Femur (tissue), 1 donor: ENCODE measurements around the gene PACRG.

Experiments used
- DNase-seq: peaks from one replicate; pipeline ENCODE4 v3.0.0-alpha.2; 2017

Gene PACRG

GRCh38 chr6:163023700-163024099 lies 295.9 kb downstream of the PACRG start:
- DNase-seq: no peak

DNA sequence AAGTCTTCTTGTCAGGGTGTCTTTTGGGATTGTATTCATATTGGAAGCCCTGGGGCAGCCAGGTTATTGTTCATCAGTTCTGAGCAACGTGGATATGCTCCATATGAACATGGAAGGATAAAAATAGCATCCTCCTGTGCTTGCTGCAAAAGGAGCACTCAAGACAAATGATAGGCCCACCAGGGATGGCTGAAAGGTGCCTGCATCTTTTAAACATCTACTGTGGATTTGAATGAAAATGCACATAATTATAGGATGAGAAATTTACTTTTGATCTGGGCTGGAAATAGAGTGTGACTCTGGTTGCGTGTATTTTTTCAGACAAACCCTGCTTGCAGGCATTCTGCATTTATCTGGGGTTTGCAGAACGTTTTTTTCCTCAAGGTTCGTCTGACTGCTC lies 299.1 kb downstream of the PACRG start:
- no peak for DNase-seq

DNA sequence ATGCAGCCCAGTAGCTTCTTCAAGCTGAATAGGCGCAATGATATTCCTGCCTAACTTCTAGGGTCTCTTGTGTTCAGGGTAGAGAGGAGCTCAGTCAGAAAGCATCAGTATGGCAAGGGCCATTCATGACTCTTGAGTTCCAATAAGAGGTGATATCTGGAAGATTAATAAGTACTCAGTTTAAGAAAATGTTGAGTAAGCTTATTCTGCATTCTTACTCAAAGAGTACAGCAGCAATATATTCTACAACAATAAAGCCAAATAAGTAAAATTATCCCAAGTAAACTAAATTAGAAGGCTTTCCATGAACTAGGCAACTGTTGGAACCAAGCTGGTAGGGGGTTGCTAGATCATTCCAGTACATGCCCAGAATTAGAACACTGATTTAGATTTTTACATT lies 303.2 kb downstream of the PACRG start:
- DNase-seq: no peak

DNA sequence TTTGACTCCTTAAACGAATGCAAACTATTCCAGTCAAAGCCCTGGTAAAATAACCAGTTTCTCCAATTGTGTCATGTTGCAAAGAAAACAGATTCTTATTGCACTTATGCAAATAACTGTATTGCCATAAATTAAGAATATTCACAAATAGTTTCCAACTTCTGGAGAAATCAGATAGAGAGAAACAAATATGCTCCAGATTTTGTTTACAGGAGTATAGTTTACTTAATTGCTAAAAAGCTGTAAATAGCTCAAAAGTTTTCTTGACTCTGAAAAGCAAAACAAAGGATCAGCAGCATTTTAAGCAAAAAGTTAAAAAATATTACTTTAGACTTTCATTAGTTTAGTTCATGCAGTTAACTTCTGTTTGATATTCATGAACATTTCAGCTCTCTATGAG lies 304.2 kb downstream of the PACRG start:
- DNase-seq: no peak

GRCh38 chr6:163036160-163036645 lies 308.4 kb downstream of the PACRG start:
- no peak for DNase-seq

GRCh38 chr6:163038317-163038716 lies 310.5 kb downstream of the PACRG start:
- no peak for DNase-seq

GRCh38 chr6:163048345-163048744 lies 320.6 kb downstream of the PACRG start:
- DNase-seq: no peak

GRCh38 chr6:163053667-163054344 lies 326.0 kb downstream of the PACRG start:
- no peak for DNase-seq

- no peak for DNase-seq
These were observed 326.9 kb downstream of the PACRG start for GRCh38 chr6:163054641-163055040.

- no peak for DNase-seq
These were observed 329.5 kb downstream of the PACRG start for GRCh38 chr6:163057260-163057659.

DNA sequence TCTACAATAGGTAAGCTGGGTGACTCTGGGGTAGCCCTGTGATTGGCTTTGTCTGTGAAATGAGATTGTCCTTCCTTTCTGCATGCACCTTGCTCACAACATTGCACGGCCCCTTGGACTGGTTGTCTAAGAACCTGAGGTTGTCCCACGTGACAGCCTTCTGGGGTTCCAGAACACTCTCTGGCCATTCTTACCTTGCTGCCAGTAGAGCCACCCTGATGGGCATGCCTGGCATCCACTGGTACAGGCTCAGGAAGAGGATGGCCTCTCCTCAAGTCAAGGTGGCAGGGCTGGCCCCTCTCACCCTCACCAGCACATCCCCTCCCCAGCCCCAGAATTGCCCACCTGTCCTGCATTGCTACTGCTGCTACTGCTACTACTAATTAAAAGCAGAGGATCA lies 335.0 kb downstream of the PACRG start:
- no peak for DNase-seq

GRCh38 chr6:163063561-163063960 lies 335.8 kb downstream of the PACRG start:
- DNase-seq: no peak

DNA sequence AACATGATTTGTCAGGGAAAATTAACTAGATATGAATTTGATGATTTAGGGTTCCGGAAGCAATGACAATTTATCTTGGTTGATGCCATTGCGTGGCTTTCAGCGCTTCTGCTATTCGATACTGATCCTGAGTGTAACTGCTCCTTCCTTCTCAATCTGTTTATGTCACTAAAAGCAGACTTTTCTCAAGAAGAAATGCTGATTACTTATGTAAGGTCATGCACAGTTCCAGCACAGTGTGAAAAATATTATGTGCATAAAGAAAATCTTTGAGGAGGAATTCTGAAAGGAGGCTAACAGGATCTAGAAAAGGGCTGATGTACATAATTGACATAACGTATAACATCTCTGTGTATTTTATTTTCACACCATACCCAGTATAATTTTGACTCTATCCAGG lies 336.6 kb downstream of the PACRG start:
- no peak for DNase-seq

DNA sequence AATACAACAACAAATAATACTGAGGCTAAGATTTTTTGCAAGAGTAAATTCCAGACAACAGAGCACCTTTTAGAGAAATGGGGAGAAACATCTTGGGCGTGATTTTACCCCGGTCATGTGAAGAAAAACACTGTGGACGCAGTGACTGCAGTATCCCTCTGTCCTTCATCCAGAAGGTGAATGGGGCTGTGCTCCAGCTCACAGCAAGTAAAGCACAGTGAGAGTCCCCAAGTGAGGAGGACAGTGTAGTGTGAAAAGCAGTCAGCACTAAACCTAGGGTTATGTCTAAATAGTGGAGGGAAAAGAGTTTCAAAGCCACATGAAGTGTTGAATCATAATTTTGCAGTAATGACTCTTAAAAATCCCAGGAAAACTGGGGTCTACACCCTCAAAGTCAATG lies 338.4 kb downstream of the PACRG start:
- no peak for DNase-seq

- no peak for DNase-seq
These were observed 349.4 kb downstream of the PACRG start for GRCh38 chr6:163077134-163077533.

GRCh38 chr6:163078712-163079111 lies 350.9 kb downstream of the PACRG start:
- DNase-seq: no peak

DNA sequence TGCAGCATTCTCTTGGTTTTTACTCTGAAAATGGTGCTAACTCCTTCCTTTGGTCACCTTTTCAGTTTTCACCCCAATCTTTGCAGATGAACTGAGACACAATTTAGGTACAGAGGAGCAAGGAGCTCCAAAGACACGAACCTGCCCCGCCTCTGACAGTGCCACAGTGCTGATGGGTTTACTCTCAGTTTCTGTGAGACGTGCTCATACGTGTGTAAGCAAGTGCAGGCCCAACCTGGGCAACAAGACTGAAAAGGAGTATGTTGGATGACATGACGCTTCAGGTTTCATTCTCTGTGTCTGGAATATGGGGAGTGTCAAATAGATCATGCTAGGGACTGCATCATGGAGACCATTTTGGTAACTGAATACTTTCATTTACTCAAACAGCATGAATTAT lies 352.5 kb downstream of the PACRG start:
- DNase-seq: no peak

GRCh38 chr6:163083141-163083540 lies 355.4 kb downstream of the PACRG start:
- DNase-seq: no peak

DNA sequence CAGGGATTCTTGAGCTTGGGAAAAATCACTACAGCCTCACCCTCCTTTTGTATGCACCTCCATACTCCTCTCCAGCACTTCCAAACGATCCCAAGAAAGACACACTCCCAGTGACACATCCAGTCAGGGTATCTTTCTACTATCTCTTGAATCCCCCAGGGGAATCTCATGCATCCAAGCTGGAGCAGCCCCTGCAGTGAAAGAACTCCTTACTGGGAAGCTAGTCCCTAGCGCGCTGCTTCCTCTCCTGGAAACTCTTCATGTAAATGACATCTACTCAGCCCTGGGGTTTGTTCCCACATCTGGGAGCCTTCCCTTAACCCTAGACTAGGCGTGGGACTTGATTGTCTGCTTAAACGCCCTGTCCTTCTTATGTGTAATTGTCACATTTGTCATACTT lies 357.7 kb downstream of the PACRG start:
- DNase-seq: no peak

DNA sequence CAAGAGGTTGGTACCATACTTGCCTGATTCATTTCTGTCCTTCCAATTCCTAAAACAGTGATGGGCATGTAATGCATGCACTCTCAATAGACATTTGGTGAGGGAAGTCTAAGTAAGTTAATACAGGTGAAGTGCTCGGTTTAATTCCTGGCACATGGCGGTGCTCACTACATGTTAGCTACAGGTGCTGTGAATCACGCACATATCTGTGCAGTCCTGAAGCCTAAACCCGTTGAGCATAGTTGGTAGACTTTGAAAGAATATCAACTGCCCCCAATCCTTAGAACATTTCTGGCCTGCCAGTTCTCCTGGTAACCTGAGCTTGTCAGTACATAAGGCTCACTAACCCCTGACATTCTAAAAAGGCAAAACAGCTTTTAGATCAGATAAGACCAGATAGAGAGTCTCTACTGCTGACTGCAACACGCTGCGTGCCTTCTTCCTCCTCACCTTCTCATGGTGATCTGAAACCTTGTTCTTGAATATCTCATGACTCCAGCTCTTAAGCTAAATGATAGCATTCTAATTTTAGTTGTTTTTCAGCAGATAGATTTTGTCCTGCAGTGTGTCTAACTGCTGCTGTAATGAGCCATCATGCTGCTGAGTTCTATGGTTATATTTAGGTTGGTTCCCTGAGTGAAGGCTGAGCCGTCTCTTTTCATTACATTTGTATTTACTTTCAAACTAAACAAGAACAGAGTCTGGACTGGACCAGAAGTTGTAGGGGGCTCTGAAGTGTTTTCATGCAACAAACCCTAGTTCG lies 358.3 kb downstream of the PACRG start:
- DNase-seq: no peak

GRCh38 chr6:163086624-163086920 lies 358.8 kb downstream of the PACRG start:
- no peak for DNase-seq

DNA sequence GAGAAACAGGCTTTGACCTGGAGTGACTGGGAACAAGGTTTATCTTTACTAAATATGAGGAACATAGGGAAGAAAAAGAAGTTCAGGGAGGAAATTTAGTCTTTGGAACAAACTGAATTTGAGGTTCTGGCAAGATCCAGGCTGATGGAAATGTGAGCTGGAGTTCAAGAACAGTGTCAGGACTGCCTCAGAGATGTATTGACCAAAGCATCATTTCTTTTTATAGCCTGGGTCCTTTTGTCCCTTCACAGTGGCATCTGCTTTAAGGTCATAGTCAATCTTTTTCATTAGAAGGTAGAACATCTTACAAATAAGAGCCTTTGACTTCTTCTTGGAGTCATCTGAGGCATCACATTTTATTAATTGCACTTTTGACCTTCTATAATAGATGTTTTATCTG lies 360.2 kb downstream of the PACRG start:
- DNase-seq: no peak

DNA sequence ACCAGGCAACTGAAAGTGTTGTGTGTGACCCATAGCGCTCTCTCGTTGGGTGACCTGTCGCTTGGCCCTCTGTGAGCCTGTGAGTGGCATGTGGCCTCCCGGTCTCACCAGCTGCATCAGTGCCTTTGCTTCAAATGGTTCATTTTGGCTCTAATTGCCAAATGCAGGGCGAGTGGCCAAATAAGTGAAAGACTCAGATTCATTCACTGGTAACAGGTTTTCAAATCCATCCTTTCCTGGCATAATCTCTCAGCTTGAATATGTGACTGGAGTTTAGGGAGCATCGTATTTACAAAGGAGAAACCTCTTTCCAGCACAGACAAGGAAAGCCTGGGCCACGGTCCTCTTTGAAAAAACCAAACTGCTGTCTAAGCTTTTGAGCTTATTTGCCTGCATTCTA lies 365.1 kb downstream of the PACRG start:
- DNase-seq: no peak

DNA sequence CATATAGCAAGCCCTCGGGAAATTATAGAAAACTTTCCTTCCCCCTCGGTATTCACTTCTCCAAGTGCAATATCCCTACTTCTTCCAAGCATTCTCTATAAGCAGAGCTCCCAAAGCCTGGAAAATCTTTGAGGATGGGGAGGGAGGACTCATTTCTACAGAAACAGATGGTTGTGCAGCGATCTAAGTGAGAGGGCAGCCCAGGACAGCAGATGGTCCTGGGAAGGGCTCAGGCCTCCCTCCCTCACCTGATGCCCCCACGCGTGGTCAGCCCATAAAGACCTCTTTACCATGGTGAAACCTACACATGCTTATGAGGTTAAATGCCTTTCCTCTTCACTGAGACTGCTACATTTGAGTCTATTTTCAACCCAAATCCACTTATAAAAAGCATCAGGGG lies 367.1 kb downstream of the PACRG start:
- DNase-seq: no peak

DNA sequence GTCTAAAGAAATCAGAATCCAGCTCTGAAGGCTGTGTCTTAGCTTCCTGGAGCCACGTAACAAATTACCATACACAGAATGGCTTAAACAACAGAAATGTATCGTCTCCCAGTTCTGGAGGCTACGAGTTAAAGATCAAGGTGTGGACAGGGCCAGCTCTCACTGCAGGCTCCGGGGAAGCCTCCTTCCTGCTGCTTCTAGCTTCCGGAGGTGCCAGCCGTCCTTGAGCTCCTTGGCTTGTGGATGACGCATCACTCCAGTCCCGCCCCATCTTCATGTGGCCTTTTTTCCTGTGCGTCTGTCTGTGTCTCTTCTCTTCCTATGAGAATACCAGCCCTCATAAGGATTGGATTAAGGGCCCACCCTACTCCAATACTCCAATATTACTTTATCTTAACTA lies 367.6 kb downstream of the PACRG start:
- DNase-seq: no peak
